CD4-positive, CD25-positive, alpha-beta regulatory T cell (primary cell): ENCODE results near the gene ENTPD7. TPM values are rescaled to one million over a fixed set of nuclear protein-coding genes. Genes with fewer than 3 reads are reported as not detected.
A peak's percentile ranks its signal among the peaks of the same experiment; 100 is the strongest.
"Not testable (repeated sequence)": the region's sequence is repeated elsewhere in the genome, so short reads cannot be mapped to it uniquely, and the experiment has no call there.

ENCODE experiments used
- ATAC-seq, 2 donors: fragments of 150-1000 bp; cut with Tn5 transposase; one replicate each; pipeline ENCODE4 v1.10.0; 2021; ENCODE audit warnings: low read depth in 2 of 2, moderate number of reproducible peaks in 2 of 2, moderate library complexity in 1 of 2
- DNase-seq, 3 donors: peaks; one replicate each; pipeline versions ENCODE4 v3.0.0 to v3.0.0-alpha.2; 2012 to 2022; ENCODE audit warnings: mixed read lengths in 1 of 3
- H3K27ac ChIP-seq: one replicate; pipeline ENCODE4 v1.7.0; 2013; ENCODE audit warnings: mild to moderate bottlenecking, low read length; ENCODE audit not compliant: insufficient read depth, poor library complexity, severe bottlenecking
- H3K27me3 ChIP-seq: one replicate; pipeline ENCODE4 v1.7.0; 2013; ENCODE audit warnings: low read length; ENCODE audit not compliant: control insufficient read depth, insufficient read depth
- H3K36me3 ChIP-seq: one replicate; pipeline ENCODE4 v1.7.0; 2013; ENCODE audit warnings: mild to moderate bottlenecking, low read length, moderate library complexity; ENCODE audit not compliant: control insufficient read depth, insufficient read depth
- H3K4me1 ChIP-seq: 2 replicates; pipeline ENCODE4 v1.7.0; 2013; ENCODE audit warnings: mild to moderate bottlenecking, low read length; ENCODE audit not compliant: insufficient read depth, control insufficient read depth, poor library complexity, severe bottlenecking
- H3K4me3 ChIP-seq: one replicate; pipeline ENCODE4 v1.7.0; 2013; ENCODE audit warnings: low read depth, mild to moderate bottlenecking, low read length, moderate library complexity
- H3K9me3 ChIP-seq, 2 experiments: 1 replicate in 1 of 2; 2 replicates in 1 of 2; pipeline ENCODE4 v1.7.0; 2013; ENCODE audit warnings: low read length in 2 of 2, mild to moderate bottlenecking in 1 of 2, moderate library complexity in 1 of 2; ENCODE audit not compliant: control insufficient read depth in 2 of 2
- H3K27ac Mint-ChIP-seq, 3 donors: one replicate each; pipeline ENCODE4 v1.8.0; 2020 to 2022; ENCODE audit warnings: mild to moderate bottlenecking in 3 of 3, mixed read lengths in 3 of 3, moderate library complexity in 2 of 3
- H3K27me3 Mint-ChIP-seq: one replicate; pipeline ENCODE4 v1.8.0; 2022; ENCODE audit warnings: mild to moderate bottlenecking, mixed read lengths
- H3K36me3 Mint-ChIP-seq: one replicate; pipeline ENCODE4 v1.8.0; 2020; ENCODE audit warnings: mixed read lengths
- H3K4me1 Mint-ChIP-seq, 4 donors: one replicate each; pipeline ENCODE4 v1.8.0; 2020 to 2022; ENCODE audit warnings: mixed read lengths in 4 of 4, mild to moderate bottlenecking in 1 of 4
- H3K4me3 Mint-ChIP-seq, 4 donors: one replicate each; pipeline ENCODE4 v1.8.0; 2020 to 2022; ENCODE audit warnings: mild to moderate bottlenecking in 4 of 4, mixed read lengths in 4 of 4, moderate library complexity in 3 of 4
- H3K9me3 Mint-ChIP-seq, 7 donors: one replicate each; pipeline ENCODE4 v1.8.0; 2020 to 2022; ENCODE audit warnings: mixed read lengths in 7 of 7, mild to moderate bottlenecking in 3 of 7, moderate library complexity in 2 of 7
- polyA plus RNA-seq, 4 donors: library from polyadenylated mRNA; unstranded; fragments of 300-500 nt; fragmentation: Illumina TruSeq; gene quantifications; one replicate each; pipeline ENCODE4 v1.2.3, GENCODE V29; 2021
- total RNA-seq: library from RNA; stranded (reverse); gene quantifications from one replicate; pipeline ENCODE4 v1.2.3, GENCODE V29; 2022

ENTPD7 gene
- total and polyA plus RNA-seq, 5 donors from 2014 or later: 0.94 to 3.2 (median 1.4) TPM

- no peak for DNase-seq
- peaks cover 20 to 35% (median 28%) of the 10 kb centered on the region in 4 donors for H3K4me1 Mint-ChIP-seq
- peaks cover 92% of the 10 kb centered on the region for H3K36me3 ChIP-seq
Observed at GRCh38 chr10:99742254-99742653, 82.9 kb downstream of the ENTPD7 start.

GRCh38 chr10:99742701-99743100 lies 83.4 kb downstream of the ENTPD7 start:
- Mint-ChIP-seq H3K4me3 (no peak overlapping the region), H3K36me3 (peaks cover 67% of the 10 kb centered on the region), H3K9me3 (peaks cover 1 to 17% (median 7%) of the 10 kb centered on the region in 7 donors), H3K27me3 (no peaks in the 10 kb centered on the region), H3K27ac (no peak overlapping the region), H3K4me1 (peaks cover 19 to 30% (median 24%) of the 10 kb centered on the region in 4 donors)
- no peak overlapping the region for H3K4me3 ChIP-seq
- H3K9me3 ChIP-seq: peaks cover 20 to 21% of the 10 kb centered on the region in 2 experiments
- H3K36me3 ChIP-seq: peaks cover 92% of the 10 kb centered on the region
- H3K4me1 ChIP-seq: no peaks in the 10 kb centered on the region
- no peak overlapping the region for H3K27ac ChIP-seq
- no peaks in the 10 kb centered on the region for H3K27me3 ChIP-seq
- DNase-seq: no peak
- ATAC-seq: no peak

More at GRCh38 chr10:99742254-99742653, 82.9 kb downstream of the ENTPD7 start:
- no peak overlapping the region for H3K27ac Mint-ChIP-seq
- H3K27me3 Mint-ChIP-seq: no peaks in the 10 kb centered on the region
- H3K27ac ChIP-seq: no peak overlapping the region
- H3K4me3 ChIP-seq: no peak overlapping the region
- no peaks in the 10 kb centered on the region for H3K4me1 ChIP-seq
- peaks cover 20 to 21% of the 10 kb centered on the region in 2 experiments for H3K9me3 ChIP-seq
- H3K9me3 Mint-ChIP-seq: peaks cover 1 to 17% (median 7%) of the 10 kb centered on the region in 7 donors
- no peak overlapping the region for H3K4me3 Mint-ChIP-seq
- no peaks in the 10 kb centered on the region for H3K27me3 ChIP-seq
- H3K36me3 Mint-ChIP-seq: peaks cover 71% of the 10 kb centered on the region
- no peak for ATAC-seq

- Histone ChIP-seq H3K27me3 (no peaks in the 10 kb centered on the region), H3K9me3 (peaks cover 20 to 21% of the 10 kb centered on the region in 2 experiments), H3K4me3 (no peak overlapping the region), H3K27ac (no peak overlapping the region), H3K36me3 (peaks cover 96% of the 10 kb centered on the region), H3K4me1 (no peaks in the 10 kb centered on the region)
- H3K4me1 Mint-ChIP-seq: peaks cover 22 to 32% (median 26%) of the 10 kb centered on the region in 4 donors
- H3K27me3 Mint-ChIP-seq: no peaks in the 10 kb centered on the region
- H3K36me3 Mint-ChIP-seq: peaks cover 70% of the 10 kb centered on the region
- no peak overlapping the region for H3K4me3 Mint-ChIP-seq
- peaks cover 1 to 17% (median 7%) of the 10 kb centered on the region in 7 donors for H3K9me3 Mint-ChIP-seq
- DNase-seq (peak in 1 of 3 donors; percentile 11), ATAC-seq (no peak)
- no peak overlapping the region for H3K27ac Mint-ChIP-seq
Observed at GRCh38 chr10:99743841-99744240, 84.5 kb downstream of the ENTPD7 start.

DNA sequence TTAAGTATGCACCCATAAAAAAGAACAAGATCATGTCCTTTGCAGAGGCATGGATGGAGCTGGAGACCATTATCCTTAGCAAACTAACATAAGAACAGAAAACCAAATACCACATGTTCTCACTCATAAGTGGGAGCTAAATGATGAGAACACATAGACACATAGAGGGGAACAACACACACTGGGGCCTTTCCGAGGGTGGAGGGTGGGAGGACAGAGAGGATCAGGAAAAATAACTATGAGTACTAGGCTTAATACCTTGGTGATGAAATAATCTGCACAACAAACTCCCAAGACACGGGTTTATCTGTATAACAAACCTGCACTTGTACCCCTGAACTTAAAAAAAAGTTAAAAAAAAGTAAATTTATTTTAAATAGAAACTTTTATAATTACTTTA lies 86.9 kb downstream of the ENTPD7 start:
- not testable (repeated sequence) for H3K4me3 ChIP-seq, DNase-seq, H3K9me3 Mint-ChIP-seq, H3K4me3 Mint-ChIP-seq, H3K4me1 ChIP-seq, ATAC-seq, H3K27me3 Mint-ChIP-seq, H3K27ac ChIP-seq, H3K9me3 ChIP-seq, H3K27me3 ChIP-seq
- Mint-ChIP-seq H3K36me3 (peaks cover 54% of the 10 kb centered on the region), H3K4me1 (peaks cover 26 to 33% (median 29%) of the 10 kb centered on the region in 4 donors), H3K27ac (peak overlapping the region in 1 of 3 donors; percentile 8)
- H3K36me3 ChIP-seq: peaks cover 95% of the 10 kb centered on the region

DNA sequence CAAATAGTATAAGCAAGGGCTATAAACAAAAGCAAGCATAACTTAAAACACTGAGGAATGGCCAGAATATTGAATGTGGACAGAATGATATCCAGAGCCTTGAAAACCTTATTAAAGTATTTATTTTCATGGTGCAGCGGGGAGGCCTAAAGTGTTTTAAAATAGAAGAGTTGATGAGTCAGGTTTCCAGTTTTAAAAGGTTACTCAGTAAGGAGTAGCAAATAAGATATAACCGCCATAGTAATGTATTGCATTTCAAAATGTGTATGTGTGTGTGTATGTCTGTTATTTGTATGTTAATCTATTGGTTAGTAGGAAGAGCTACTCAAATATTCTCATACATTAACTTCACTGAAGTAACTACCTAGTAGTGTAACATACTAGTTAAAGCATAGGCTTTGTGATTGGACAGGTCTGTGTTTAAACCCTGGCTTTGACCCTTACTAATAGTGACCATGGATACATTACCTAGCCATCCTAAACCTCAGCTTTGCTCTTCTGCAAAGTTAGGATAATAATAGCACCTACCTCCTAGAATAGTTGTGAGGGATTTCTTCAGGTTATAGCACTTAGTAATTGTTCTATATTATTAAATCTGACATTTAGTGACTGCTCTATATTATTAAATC lies 89.6 kb downstream of the ENTPD7 start:
- H3K4me3 Mint-ChIP-seq: no peak overlapping the region
- DNase-seq: no peak
- Histone ChIP-seq H3K4me1 (no peaks in the 10 kb centered on the region), H3K4me3 (no peak overlapping the region), H3K9me3 (no peaks in the 10 kb centered on the region), H3K27me3 (no peaks in the 10 kb centered on the region), H3K36me3 (peaks cover 95% of the 10 kb centered on the region), H3K27ac (no peak overlapping the region)
- H3K27ac Mint-ChIP-seq: no peak overlapping the region
- peaks cover 35% of the 10 kb centered on the region for H3K36me3 Mint-ChIP-seq
- no peaks in the 10 kb centered on the region for H3K9me3 Mint-ChIP-seq
- H3K4me1 Mint-ChIP-seq: peaks cover 7 to 22% (median 19%) of the 10 kb centered on the region in 4 donors
- ATAC-seq: no peak
- H3K27me3 Mint-ChIP-seq: no peaks in the 10 kb centered on the region

GRCh38 chr10:99750641-99751040 lies 91.3 kb downstream of the ENTPD7 start:
- Mint-ChIP-seq H3K36me3 (peaks cover 40% of the 10 kb centered on the region), H3K4me1 (peaks cover 7 to 18% (median 15%) of the 10 kb centered on the region in 4 donors), H3K9me3 (no peaks in the 10 kb centered on the region), H3K4me3 (no peak overlapping the region), H3K27ac (no peak overlapping the region), H3K27me3 (no peaks in the 10 kb centered on the region)
- DNase-seq: no peak
- Histone ChIP-seq H3K27me3 (no peaks in the 10 kb centered on the region), H3K27ac (no peak overlapping the region), H3K4me1 (no peaks in the 10 kb centered on the region), H3K36me3 (peaks cover 97% of the 10 kb centered on the region), H3K4me3 (no peak overlapping the region), H3K9me3 (no peaks in the 10 kb centered on the region)
- no peak for ATAC-seq

- H3K36me3 ChIP-seq: peaks cover 93% of the 10 kb centered on the region
- ATAC-seq: no peak
- no peak overlapping the region for H3K4me3 ChIP-seq
- no peak overlapping the region for H3K27ac Mint-ChIP-seq
- no peak overlapping the region for H3K4me3 Mint-ChIP-seq
- H3K27me3 Mint-ChIP-seq: no peaks in the 10 kb centered on the region
- DNase-seq: no peak
- H3K4me1 Mint-ChIP-seq: peaks cover 3 to 10% (median 5%) of the 10 kb centered on the region in 4 donors
- no peaks in the 10 kb centered on the region for H3K9me3 ChIP-seq
- H3K9me3 Mint-ChIP-seq: peaks cover 0 to 1% (median 0%) of the 10 kb centered on the region in 7 donors
- no peaks in the 10 kb centered on the region for H3K27me3 ChIP-seq
- H3K27ac ChIP-seq: no peak overlapping the region
- H3K36me3 Mint-ChIP-seq: peaks cover 57% of the 10 kb centered on the region
- no peaks in the 10 kb centered on the region for H3K4me1 ChIP-seq
Observed at GRCh38 chr10:99754670-99755069, 95.4 kb downstream of the ENTPD7 start.
